DMS114 treated with DMSO at 0.1 percent for 48 hours (cell line): Measurements from ENCODE around the gene TNS1.

Experiments
- DNase-seq: peaks from one replicate; lab custom pipeline; 2025; ENCODE audit not compliant: unreplicated experiment; lab: John Stamatoyannopoulos, UW

Gene TNS1

GRCh38 chr2:218002143-218002844 is 501 bp downstream of the TNS1 start:
- DNase-seq = no peak

- DNase-seq = no peak
Measured at GRCh38 chr2:218001629-218002028, 1.2 kb downstream of the TNS1 start.

GRCh38 chr2:218000136-218000535 is 2.7 kb downstream of the TNS1 start:
- no peak for DNase-seq

GRCh38 chr2:217999595-217999959 is 3.2 kb downstream of the TNS1 start:
- no peak for DNase-seq

GRCh38 chr2:217998926-217999594 is 3.7 kb downstream of the TNS1 start:
- no peak for DNase-seq

GRCh38 chr2:217997510-217997909 is 5.3 kb downstream of the TNS1 start:
- DNase-seq = no peak

GRCh38 chr2:217996361-217996760 is 6.4 kb downstream of the TNS1 start:
- DNase-seq = no peak

GRCh38 chr2:217995731-217996231 is 7.0 kb downstream of the TNS1 start:
- DNase-seq = no peak

- no peak for DNase-seq
Measured at GRCh38 chr2:217994776-217995274, 8.0 kb downstream of the TNS1 start.

GRCh38 chr2:217993817-217994463 is 8.9 kb downstream of the TNS1 start:
- no peak for DNase-seq

- no peak for DNase-seq
Measured at GRCh38 chr2:217993138-217993537, 9.7 kb downstream of the TNS1 start.

- no peak for DNase-seq
Measured at GRCh38 chr2:217992061-217992460, 10.7 kb downstream of the TNS1 start.

- no peak for DNase-seq
Measured at GRCh38 chr2:217990791-217991465, 11.9 kb downstream of the TNS1 start.

- no peak for DNase-seq
Measured at GRCh38 chr2:217990389-217990788, 12.4 kb downstream of the TNS1 start.

- no peak for DNase-seq
Measured at GRCh38 chr2:217989221-217989948, 13.4 kb downstream of the TNS1 start.

GRCh38 chr2:217988840-217989204 is 14.0 kb downstream of the TNS1 start:
- DNase-seq = no peak

GRCh38 chr2:217988014-217988839 is 14.6 kb downstream of the TNS1 start:
- peak; percentile 37 for DNase-seq

GRCh38 chr2:217987391-217987790 is 15.4 kb downstream of the TNS1 start:
- no peak for DNase-seq

GRCh38 chr2:217986256-217986961 is 16.4 kb downstream of the TNS1 start:
- DNase-seq = no peak
